ENCODE results near the gene SPTLC2.

Gene SPTLC2

GRCh38 chr14:77649326-77649725, 32.9 kb upstream of the SPTLC2 start:
- no peak overlapping the region for H3K4me3 ChIP-seq (replicated peaks; ENCODE audit: low read depth, low read length)
- no peak for DNase-seq (ENCODE audit: extremely low read depth, low read depth)
- no peak for TF ChIP-seq CTCF (IDR thresholded peaks at IDR 0.05; ENCODE audit: low read depth, low read length, missing control alignments)

- no peak for DNase-seq (ENCODE audit: extremely low read depth, low read depth)
- no peak overlapping the region for H3K4me3 ChIP-seq (replicated peaks; ENCODE audit: low read depth, low read length)
- no peak for TF ChIP-seq CTCF (IDR thresholded peaks at IDR 0.05; ENCODE audit: low read depth, low read length, missing control alignments)
These were observed 32.2 kb upstream of the SPTLC2 start for GRCh38 chr14:77648520-77649200.

- no peak for DNase-seq (ENCODE audit: extremely low read depth, low read depth)
- TF ChIP-seq CTCF (IDR thresholded peaks at IDR 0.05; ENCODE audit: low read depth, low read length, missing control alignments): no peak
- H3K4me3 ChIP-seq (replicated peaks; ENCODE audit: low read depth, low read length): no peak overlapping the region
These were observed 31.4 kb upstream of the SPTLC2 start for GRCh38 chr14:77647853-77648252.

- DNase-seq (ENCODE audit: extremely low read depth, low read depth): no peak
- TF ChIP-seq CTCF (IDR thresholded peaks at IDR 0.05; ENCODE audit: low read depth, low read length, missing control alignments): no peak
- no peak overlapping the region for H3K4me3 ChIP-seq (replicated peaks; ENCODE audit: low read depth, low read length)
These were observed 30.5 kb upstream of the SPTLC2 start for GRCh38 chr14:77646907-77647306.

DNA sequence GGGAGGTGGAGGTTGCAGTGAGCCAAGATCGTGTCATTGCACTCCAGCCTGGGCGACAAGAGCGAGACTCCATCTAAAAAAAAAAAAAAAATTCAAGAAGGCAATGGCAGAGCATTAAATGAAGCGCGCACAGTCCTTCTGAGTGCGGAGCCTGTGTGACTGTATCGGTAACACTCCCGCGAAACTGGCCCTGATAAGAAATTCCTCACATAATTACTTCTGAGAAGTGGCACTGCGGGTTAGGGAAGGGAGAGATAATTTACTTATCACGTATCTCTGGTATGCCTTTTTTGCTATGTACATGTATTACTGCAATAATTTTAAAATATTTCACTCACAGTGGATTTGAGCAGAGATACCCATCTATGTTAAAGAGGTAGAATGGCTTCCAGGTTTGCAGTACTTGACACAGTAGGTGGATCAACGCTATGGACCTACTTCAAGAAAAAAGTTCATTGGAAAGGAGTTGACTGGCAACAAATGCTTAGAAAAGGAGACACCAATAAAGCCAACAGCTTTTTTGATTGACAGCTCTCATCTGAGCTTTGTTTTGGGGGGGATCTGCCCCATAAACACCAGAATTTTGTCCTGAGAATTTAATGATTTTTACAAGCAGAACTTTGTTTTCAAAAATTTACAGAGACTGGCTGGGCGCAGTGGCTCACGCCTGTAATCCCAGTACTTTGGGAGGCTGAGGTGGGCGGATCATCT, 29.2 kb upstream of the SPTLC2 start:
- DNase-seq (ENCODE audit: extremely low read depth, low read depth): no peak
- TF ChIP-seq CTCF (IDR thresholded peaks at IDR 0.05; ENCODE audit: low read depth, low read length, missing control alignments): no peak
- H3K4me3 ChIP-seq (replicated peaks; ENCODE audit: low read depth, low read length): no peak overlapping the region

DNA sequence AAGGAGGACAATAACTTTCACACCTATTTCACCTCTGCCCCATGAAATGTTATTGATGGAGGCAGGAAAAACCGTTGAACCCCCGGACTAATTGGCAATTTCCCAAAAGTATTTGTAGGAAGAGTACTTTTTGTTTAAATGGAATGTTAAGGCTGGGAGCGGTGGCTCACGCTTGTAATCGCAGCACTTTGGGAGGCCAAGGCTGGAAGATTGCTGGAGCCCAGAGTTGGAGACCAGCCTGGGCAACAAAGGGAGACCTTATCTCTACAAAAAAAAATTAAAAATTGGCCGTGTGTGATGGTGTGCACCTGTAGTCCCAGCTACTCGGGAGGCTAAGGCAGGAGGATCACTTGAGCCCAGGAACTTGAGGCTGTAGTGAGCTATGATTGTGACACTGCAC, 26.0 kb upstream of the SPTLC2 start:
- no peak for TF ChIP-seq CTCF (IDR thresholded peaks at IDR 0.05; ENCODE audit: low read depth, low read length, missing control alignments)
- H3K4me3 ChIP-seq (replicated peaks; ENCODE audit: low read depth, low read length): peak overlapping the region; percentile 25; the same call in 1 of the 2 replicates
- DNase-seq (ENCODE audit: extremely low read depth, low read depth): no peak
